GM21515 (cell line): ENCODE data around the gene MSI2.

Experiments
- ATAC-seq: cut with Tn5 transposase; IDR thresholded peaks from one replicate; pipeline ENCODE4 v1.9.1; 2021; ENCODE audit not compliant: unreplicated experiment

Gene MSI2

GRCh38 chr17:57563958-57564357, 307.6 kb downstream of the MSI2 start:
- ATAC-seq: no peak

- no peak for ATAC-seq
These were observed 308.9 kb downstream of the MSI2 start for GRCh38 chr17:57565176-57565575.

GRCh38 chr17:57566721-57567120, 310.4 kb downstream of the MSI2 start:
- no peak for ATAC-seq

GRCh38 chr17:57567251-57567650, 310.9 kb downstream of the MSI2 start:
- no peak for ATAC-seq

- no peak for ATAC-seq
These were observed 312.0 kb downstream of the MSI2 start for GRCh38 chr17:57568340-57568739.

- no peak for ATAC-seq
These were observed 312.7 kb downstream of the MSI2 start for GRCh38 chr17:57569021-57569420.

- no peak for ATAC-seq
These were observed 313.5 kb downstream of the MSI2 start for GRCh38 chr17:57569853-57570252.

GRCh38 chr17:57570724-57571344, 314.5 kb downstream of the MSI2 start:
- ATAC-seq: no peak

- no peak for ATAC-seq
These were observed 315.7 kb downstream of the MSI2 start for GRCh38 chr17:57572062-57572461.

GRCh38 chr17:57572600-57572999, 316.3 kb downstream of the MSI2 start:
- ATAC-seq: no peak

- no peak for ATAC-seq
These were observed 317.8 kb downstream of the MSI2 start for GRCh38 chr17:57574040-57574513.

GRCh38 chr17:57576744-57577143, 320.4 kb downstream of the MSI2 start:
- no peak for ATAC-seq

GRCh38 chr17:57577751-57578607, 321.7 kb downstream of the MSI2 start:
- no peak for ATAC-seq

GRCh38 chr17:57578608-57579225, 322.4 kb downstream of the MSI2 start:
- no peak for ATAC-seq

GRCh38 chr17:57579245-57579644, 322.9 kb downstream of the MSI2 start:
- no peak for ATAC-seq

GRCh38 chr17:57580055-57580739, 323.9 kb downstream of the MSI2 start:
- no peak for ATAC-seq

- no peak for ATAC-seq
These were observed 326.8 kb downstream of the MSI2 start for GRCh38 chr17:57582881-57583756.

- ATAC-seq: no peak
These were observed 327.8 kb downstream of the MSI2 start for GRCh38 chr17:57584050-57584551.

- no peak for ATAC-seq
These were observed 329.2 kb downstream of the MSI2 start for GRCh38 chr17:57585341-57586195.
